ENCODE data around the gene NOTCH1. TPM values are rescaled to one million over a fixed set of nuclear protein-coding genes. Genes with fewer than 3 reads are reported as not detected.

NOTCH1 gene
- total and polyA plus RNA-seq, 5 donors from 2014 or later = 1.2 to 52.3 (median 1.6) TPM

- DNase-seq (peak in 2 of 3 donors; percentile 44), ATAC-seq (ENCODE audit: low read depth in 2 of 2) (no peak)
- Mint-ChIP-seq H3K9me3 (no peaks in the 10 kb centered on the region), H3K36me3 (no peaks in the 10 kb centered on the region), H3K4me3 (peak overlapping the region; percentile 76 to 91 (median 89)), H3K4me1 (peaks cover 0 to 54% (median 17%) of the 10 kb centered on the region in 4 donors), H3K27me3 (no peaks in the 10 kb centered on the region), H3K27ac (peak overlapping the region; percentile 20 to 71 (median 20))
- Histone ChIP-seq H3K27ac (ENCODE audit: insufficient read depth, low read length, poor library complexity, severe bottlenecking) (peak overlapping the region; percentile 78), H3K4me1 (ENCODE audit: control insufficient read depth, insufficient read depth, low read length, poor library complexity, severe bottlenecking) (peaks cover 63% of the 10 kb centered on the region), H3K27me3 (ENCODE audit: control insufficient read depth, insufficient read depth, low read length) (no peaks in the 10 kb centered on the region), H3K36me3 (ENCODE audit: control insufficient read depth, insufficient read depth, low read length) (peaks cover 6% of the 10 kb centered on the region), H3K4me3 (ENCODE audit: low read depth, low read length) (peak overlapping the region; percentile 72), H3K9me3 (ENCODE audit: control insufficient read depth in 2 of 2, low read length in 2 of 2) (no peaks in the 10 kb centered on the region)
These were observed 1.3 kb downstream of the NOTCH1 start for GRCh38 chr9:136544548-136544963.

GRCh38 chr9:136543830-136544547 is 1.9 kb downstream of the NOTCH1 start:
- peaks cover 6% of the 10 kb centered on the region for H3K36me3 ChIP-seq (ENCODE audit: control insufficient read depth, insufficient read depth, low read length)
- Mint-ChIP-seq H3K27ac (peak overlapping the region; percentile 20 to 83 (median 42)), H3K4me3 (peak overlapping the region; percentile 76 to 91 (median 89)), H3K27me3 (no peaks in the 10 kb centered on the region), H3K9me3 (no peaks in the 10 kb centered on the region), H3K4me1 (peaks cover 0 to 59% (median 23%) of the 10 kb centered on the region in 4 donors), H3K36me3 (no peaks in the 10 kb centered on the region)
- H3K27me3 ChIP-seq (ENCODE audit: control insufficient read depth, insufficient read depth, low read length) = no peaks in the 10 kb centered on the region
- peak overlapping the region; percentile 78 for H3K27ac ChIP-seq (ENCODE audit: insufficient read depth, low read length, poor library complexity, severe bottlenecking)
- no peak for ATAC-seq (ENCODE audit: low read depth in 2 of 2)
- no peak overlapping the region for H3K4me3 ChIP-seq (ENCODE audit: low read depth, low read length)
- peaks cover 69% of the 10 kb centered on the region for H3K4me1 ChIP-seq (ENCODE audit: control insufficient read depth, insufficient read depth, low read length, poor library complexity, severe bottlenecking)
- DNase-seq = no peak
- H3K9me3 ChIP-seq (ENCODE audit: control insufficient read depth in 2 of 2, low read length in 2 of 2) = no peaks in the 10 kb centered on the region

- ATAC-seq (ENCODE audit: low read depth in 2 of 2) (no peak), DNase-seq (no peak)
- Mint-ChIP-seq H3K4me1 (peaks cover 0 to 66% (median 27%) of the 10 kb centered on the region in 4 donors), H3K36me3 (no peaks in the 10 kb centered on the region), H3K27me3 (no peaks in the 10 kb centered on the region), H3K9me3 (no peaks in the 10 kb centered on the region), H3K27ac (peak overlapping the region; percentile 32 to 93 (median 42)), H3K4me3 (peak overlapping the region; percentile 73 to 91 (median 82))
- H3K27ac ChIP-seq (ENCODE audit: insufficient read depth, low read length, poor library complexity, severe bottlenecking) = no peak overlapping the region
- no peaks in the 10 kb centered on the region for H3K9me3 ChIP-seq (ENCODE audit: control insufficient read depth in 2 of 2, low read length in 2 of 2)
- no peaks in the 10 kb centered on the region for H3K27me3 ChIP-seq (ENCODE audit: control insufficient read depth, insufficient read depth, low read length)
- no peak overlapping the region for H3K4me3 ChIP-seq (ENCODE audit: low read depth, low read length)
- H3K4me1 ChIP-seq (ENCODE audit: control insufficient read depth, insufficient read depth, low read length, poor library complexity, severe bottlenecking) = peaks cover 76% of the 10 kb centered on the region
- peaks cover 6% of the 10 kb centered on the region for H3K36me3 ChIP-seq (ENCODE audit: control insufficient read depth, insufficient read depth, low read length)
These were observed 2.6 kb downstream of the NOTCH1 start for GRCh38 chr9:136543280-136543679.

- DNase-seq (no peak), ATAC-seq (ENCODE audit: low read depth in 2 of 2) (no peak)
- Mint-ChIP-seq H3K27ac (peak overlapping the region in 1 of 3 donors; percentile 93), H3K36me3 (no peaks in the 10 kb centered on the region), H3K4me1 (peaks cover 0 to 74% (median 27%) of the 10 kb centered on the region in 4 donors), H3K27me3 (no peaks in the 10 kb centered on the region), H3K4me3 (peak overlapping the region in 3 of 4 donors; percentile 76 to 91 (median 87)), H3K9me3 (no peaks in the 10 kb centered on the region)
- H3K9me3 ChIP-seq (ENCODE audit: control insufficient read depth in 2 of 2, low read length in 2 of 2) = no peaks in the 10 kb centered on the region
- H3K27me3 ChIP-seq (ENCODE audit: control insufficient read depth, insufficient read depth, low read length) = no peaks in the 10 kb centered on the region
- H3K4me1 ChIP-seq (ENCODE audit: control insufficient read depth, insufficient read depth, low read length, poor library complexity, severe bottlenecking) = peaks cover 85% of the 10 kb centered on the region
- H3K27ac ChIP-seq (ENCODE audit: insufficient read depth, low read length, poor library complexity, severe bottlenecking) = no peak overlapping the region
- H3K36me3 ChIP-seq (ENCODE audit: control insufficient read depth, insufficient read depth, low read length) = peaks cover 7% of the 10 kb centered on the region
- H3K4me3 ChIP-seq (ENCODE audit: low read depth, low read length) = no peak overlapping the region
These were observed 3.4 kb downstream of the NOTCH1 start for GRCh38 chr9:136542241-136543040.

- ATAC-seq (ENCODE audit: low read depth in 2 of 2) (no peak), DNase-seq (no peak)
- H3K4me3 ChIP-seq (ENCODE audit: low read depth, low read length) = no peak overlapping the region
- peaks cover 86% of the 10 kb centered on the region for H3K4me1 ChIP-seq (ENCODE audit: control insufficient read depth, insufficient read depth, low read length, poor library complexity, severe bottlenecking)
- H3K27ac ChIP-seq (ENCODE audit: insufficient read depth, low read length, poor library complexity, severe bottlenecking) = no peak overlapping the region
- H3K9me3 ChIP-seq (ENCODE audit: control insufficient read depth in 2 of 2, low read length in 2 of 2) = no peaks in the 10 kb centered on the region
- Mint-ChIP-seq H3K9me3 (no peaks in the 10 kb centered on the region), H3K4me3 (peak overlapping the region in 2 of 4 donors; percentile 26 to 69), H3K4me1 (peaks cover 0 to 75% (median 32%) of the 10 kb centered on the region in 4 donors), H3K27me3 (no peaks in the 10 kb centered on the region), H3K36me3 (no peaks in the 10 kb centered on the region), H3K27ac (no peak overlapping the region)
- H3K27me3 ChIP-seq (ENCODE audit: control insufficient read depth, insufficient read depth, low read length) = no peaks in the 10 kb centered on the region
- H3K36me3 ChIP-seq (ENCODE audit: control insufficient read depth, insufficient read depth, low read length) = peaks cover 9% of the 10 kb centered on the region
These were observed 4.1 kb downstream of the NOTCH1 start for GRCh38 chr9:136541709-136542108.

- H3K9me3 ChIP-seq (ENCODE audit: control insufficient read depth in 2 of 2, low read length in 2 of 2) = no peaks in the 10 kb centered on the region
- no peak overlapping the region for H3K4me3 ChIP-seq (ENCODE audit: low read depth, low read length)
- Mint-ChIP-seq H3K9me3 (no peaks in the 10 kb centered on the region), H3K27ac (peak overlapping the region; percentile 52 to 69 (median 69)), H3K4me1 (peaks cover 0 to 79% (median 31%) of the 10 kb centered on the region in 4 donors), H3K4me3 (peak overlapping the region in 3 of 4 donors; percentile 46 to 87 (median 83)), H3K36me3 (no peaks in the 10 kb centered on the region), H3K27me3 (no peaks in the 10 kb centered on the region)
- peaks cover 86% of the 10 kb centered on the region for H3K4me1 ChIP-seq (ENCODE audit: control insufficient read depth, insufficient read depth, low read length, poor library complexity, severe bottlenecking)
- H3K27ac ChIP-seq (ENCODE audit: insufficient read depth, low read length, poor library complexity, severe bottlenecking) = peak overlapping the region; percentile 83
- peaks cover 9% of the 10 kb centered on the region for H3K36me3 ChIP-seq (ENCODE audit: control insufficient read depth, insufficient read depth, low read length)
- ATAC-seq (ENCODE audit: low read depth in 2 of 2) = no peak
- DNase-seq = no peak
- H3K27me3 ChIP-seq (ENCODE audit: control insufficient read depth, insufficient read depth, low read length) = no peaks in the 10 kb centered on the region
These were observed 4.7 kb downstream of the NOTCH1 start for GRCh38 chr9:136541179-136541578.

GRCh38 chr9:136539427-136540421 is 6.1 kb downstream of the NOTCH1 start:
- Histone ChIP-seq H3K9me3 (ENCODE audit: control insufficient read depth in 2 of 2, low read length in 2 of 2) (no peaks in the 10 kb centered on the region), H3K27ac (ENCODE audit: insufficient read depth, low read length, poor library complexity, severe bottlenecking) (peak overlapping the region; percentile 83), H3K27me3 (ENCODE audit: control insufficient read depth, insufficient read depth, low read length) (no peaks in the 10 kb centered on the region), H3K4me3 (ENCODE audit: low read depth, low read length) (peak overlapping the region; percentile 51), H3K36me3 (ENCODE audit: control insufficient read depth, insufficient read depth, low read length) (peaks cover 9% of the 10 kb centered on the region), H3K4me1 (ENCODE audit: control insufficient read depth, insufficient read depth, low read length, poor library complexity, severe bottlenecking) (peaks cover 87% of the 10 kb centered on the region)
- Mint-ChIP-seq H3K4me1 (peaks cover 0 to 80% (median 31%) of the 10 kb centered on the region in 4 donors), H3K27me3 (no peaks in the 10 kb centered on the region), H3K27ac (peak overlapping the region; percentile 95 to 99 (median 99)), H3K4me3 (peak overlapping the region; percentile 87 to 97 (median 92)), H3K36me3 (no peaks in the 10 kb centered on the region), H3K9me3 (no peaks in the 10 kb centered on the region)
- ATAC-seq (ENCODE audit: low read depth in 2 of 2) (peak; percentile 83 to 87), DNase-seq (peak; percentile 78 to 96 (median 80))
